ENCODE data around the gene SLC2A9.

GRCh38 chr4:9826551-9826950, 194.7 kb downstream of the SLC2A9 start:
- TF ChIP-seq RXRA (IDR thresholded peaks at IDR 0.05; ENCODE audit: insufficient read depth, low read depth, low read length), result no peak
- TF ChIP-seq EZH2 (IDR thresholded peaks at IDR 0.05; ENCODE audit: low read depth, low read length, severe bottlenecking), result no peak
- no peak for TF ChIP-seq CTCF (IDR thresholded peaks at IDR 0.05; ENCODE audit: control extremely low read depth in 1 of 3, insufficient read depth in 1 of 3, low read depth in 1 of 3, low read length in 3 of 3)
- TF ChIP-seq TAF1 (IDR thresholded peaks at IDR 0.05; ENCODE audit: low read depth, low read length), result no peak
